ENCODE data around the gene C10orf90. TPM values are rescaled to one million over a fixed set of nuclear protein-coding genes. Genes with fewer than 3 reads are reported as not detected.

Gene C10orf90
- total and polyA plus RNA-seq, 2 experiments from 2014 or later = 0.20 TPM; not detected in 1

DNA sequence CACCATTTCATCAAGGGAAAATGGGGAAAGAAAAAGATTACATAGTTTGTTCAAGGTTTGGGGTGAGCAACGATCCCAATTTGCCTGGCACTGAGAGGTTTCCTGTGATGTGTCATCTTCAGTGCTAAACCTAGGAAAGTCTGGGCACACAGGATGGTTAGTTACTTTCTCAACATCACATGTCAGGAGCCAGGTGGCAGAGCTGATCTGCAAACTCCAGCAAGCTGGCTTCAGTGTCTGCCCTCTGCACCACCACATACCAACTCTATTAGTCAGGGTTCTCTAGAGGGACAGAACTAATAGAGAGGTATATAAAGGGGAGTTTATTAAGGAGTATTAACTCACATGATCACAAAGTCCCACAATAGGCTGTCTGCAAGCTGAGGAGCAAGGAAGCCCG, 293.5 kb downstream of the C10orf90 start:
- Histone ChIP-seq H4K20me1 (ENCODE audit: insufficient read depth, poor library complexity, severe bottlenecking) (no peaks in the 10 kb centered on the region), H2AFZ (no peak overlapping the region), H3K4me1 (ENCODE audit: insufficient read depth) (no peaks in the 10 kb centered on the region), H3K36me3 (replicated peaks; ENCODE audit: insufficient read depth, low read depth) (no peaks in the 10 kb centered on the region), H3K27ac (no peak overlapping the region), H3K79me2 (peaks cover 3% of the 10 kb centered on the region), H3K4me2 (no peak overlapping the region), H3K27me3 (no peaks in the 10 kb centered on the region), H3K9me2 (replicated peaks; ENCODE audit: insufficient read depth) (no peaks in the 10 kb centered on the region), H3K9me3 (ENCODE audit: low read depth) (no peaks in the 10 kb centered on the region), H3K4me3 (no peak overlapping the region)
- TF ChIP-seq, protein P1, sequence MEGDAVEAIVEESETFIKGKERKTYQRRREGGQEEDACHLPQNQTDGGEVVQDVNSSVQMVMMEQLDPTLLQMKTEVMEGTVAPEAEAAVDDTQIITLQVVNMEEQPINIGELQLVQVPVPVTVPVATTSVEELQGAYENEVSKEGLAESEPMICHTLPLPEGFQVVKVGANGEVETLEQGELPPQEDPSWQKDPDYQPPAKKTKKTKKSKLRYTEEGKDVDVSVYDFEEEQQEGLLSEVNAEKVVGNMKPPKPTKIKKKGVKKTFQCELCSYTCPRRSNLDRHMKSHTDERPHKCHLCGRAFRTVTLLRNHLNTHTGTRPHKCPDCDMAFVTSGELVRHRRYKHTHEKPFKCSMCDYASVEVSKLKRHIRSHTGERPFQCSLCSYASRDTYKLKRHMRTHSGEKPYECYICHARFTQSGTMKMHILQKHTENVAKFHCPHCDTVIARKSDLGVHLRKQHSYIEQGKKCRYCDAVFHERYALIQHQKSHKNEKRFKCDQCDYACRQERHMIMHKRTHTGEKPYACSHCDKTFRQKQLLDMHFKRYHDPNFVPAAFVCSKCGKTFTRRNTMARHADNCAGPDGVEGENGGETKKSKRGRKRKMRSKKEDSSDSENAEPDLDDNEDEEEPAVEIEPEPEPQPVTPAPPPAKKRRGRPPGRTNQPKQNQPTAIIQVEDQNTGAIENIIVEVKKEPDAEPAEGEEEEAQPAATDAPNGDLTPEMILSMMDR (IDR thresholded peaks at IDR 0.05; ENCODE audit: poor library complexity) = no peak
- TF ChIP-seq EZH2 (IDR thresholded peaks at IDR 0.05; ENCODE audit: borderline replicate concordance) (no peak), EZH2phosphoT487 (IDR thresholded peaks at IDR 0.05; ENCODE audit: low read depth, severe bottlenecking, unreplicated experiment) (no peak)
- no peak for DNase-seq (ENCODE audit: low spot score)
- 89% methylated on average over 2 of the region's 2 CpGs for WGBS (ENCODE audit: low lambda C conversion rate, missing lambda C conversion rate)

DNA sequence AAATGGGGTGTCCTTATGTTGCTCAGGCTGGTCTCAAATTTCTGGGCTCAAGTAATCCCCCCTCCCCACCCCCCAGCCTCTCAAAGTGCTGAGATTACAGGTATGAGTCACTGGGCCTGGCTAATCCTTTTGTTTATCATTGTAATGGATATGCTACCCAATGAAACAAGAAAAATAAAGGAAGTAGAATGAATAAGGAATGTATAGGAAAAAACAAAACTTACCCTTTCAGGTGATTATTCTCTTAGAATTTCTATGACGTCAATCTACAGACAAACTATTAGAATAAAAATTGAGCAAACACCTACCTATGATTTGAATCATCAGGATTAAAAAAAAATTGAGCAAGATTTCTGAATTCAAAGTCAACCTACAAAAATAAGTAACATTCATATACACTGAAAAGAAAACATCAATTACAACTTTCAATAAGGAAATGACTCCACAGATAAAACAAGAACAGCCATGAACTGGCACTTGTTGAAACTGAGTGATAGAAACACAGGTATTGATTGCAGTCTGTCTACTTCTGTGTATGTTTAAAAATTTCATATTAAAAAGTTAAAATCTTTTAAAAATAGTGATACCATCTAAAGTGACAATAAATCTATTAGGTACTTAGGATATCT, 294.5 kb downstream of the C10orf90 start:
- Histone ChIP-seq H3K27ac (no peak overlapping the region), H3K27me3 (no peaks in the 10 kb centered on the region), H3K9me3 (ENCODE audit: low read depth) (no peaks in the 10 kb centered on the region), H2AFZ (no peak overlapping the region), H3K9me2 (replicated peaks; ENCODE audit: insufficient read depth) (no peaks in the 10 kb centered on the region), H3K79me2 (peaks cover 3% of the 10 kb centered on the region), H3K4me1 (ENCODE audit: insufficient read depth) (no peaks in the 10 kb centered on the region), H3K4me3 (no peak overlapping the region), H3K36me3 (replicated peaks; ENCODE audit: insufficient read depth, low read depth) (no peaks in the 10 kb centered on the region), H4K20me1 (ENCODE audit: insufficient read depth, poor library complexity, severe bottlenecking) (no peaks in the 10 kb centered on the region), H3K4me2 (no peak overlapping the region)
- WGBS (ENCODE audit: low lambda C conversion rate, missing lambda C conversion rate) = 91% methylated on average over 1 of the region's 1 CpG
- DNase-seq (ENCODE audit: low spot score) = no peak
- TF ChIP-seq, protein P1 (IDR thresholded peaks at IDR 0.05; ENCODE audit: poor library complexity) = no peak
- TF ChIP-seq EZH2phosphoT487 (IDR thresholded peaks at IDR 0.05; ENCODE audit: low read depth, severe bottlenecking, unreplicated experiment) = no peak

DNA sequence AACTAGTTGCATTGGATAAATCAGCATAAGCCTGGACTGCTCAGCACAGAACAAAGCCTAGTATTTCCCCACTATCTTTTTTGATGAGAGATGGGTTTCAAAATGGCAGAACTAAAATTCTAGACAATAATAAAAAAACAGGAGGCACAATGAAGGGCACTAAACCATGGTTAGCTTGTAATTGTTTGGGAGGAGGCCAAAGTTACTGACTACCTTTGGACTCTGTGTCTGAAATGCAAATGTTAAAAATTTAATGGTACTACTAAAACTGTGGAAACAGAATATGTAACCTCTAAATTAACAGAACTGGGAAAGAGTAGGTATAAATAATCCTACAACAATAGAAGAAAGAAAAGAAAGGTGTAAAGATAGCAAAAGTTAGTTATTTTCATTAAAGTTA, 295.2 kb downstream of the C10orf90 start:
- H3K4me1 ChIP-seq (ENCODE audit: insufficient read depth) = no peaks in the 10 kb centered on the region
- no peak overlapping the region for H2AFZ ChIP-seq
- TF ChIP-seq EZH2phosphoT487 (IDR thresholded peaks at IDR 0.05; ENCODE audit: low read depth, severe bottlenecking, unreplicated experiment) = no peak
- TF ChIP-seq, protein P1 (IDR thresholded peaks at IDR 0.05; ENCODE audit: poor library complexity) = no peak
- no peak for TF ChIP-seq EZH2 (IDR thresholded peaks at IDR 0.05; ENCODE audit: borderline replicate concordance)
- H3K79me2 ChIP-seq = peaks cover 3% of the 10 kb centered on the region
- no peak overlapping the region for H3K4me3 ChIP-seq
- H3K36me3 ChIP-seq (replicated peaks; ENCODE audit: insufficient read depth, low read depth) = no peaks in the 10 kb centered on the region
- H3K27ac ChIP-seq = no peak overlapping the region
- H3K27me3 ChIP-seq = no peaks in the 10 kb centered on the region
- no peaks in the 10 kb centered on the region for H4K20me1 ChIP-seq (ENCODE audit: insufficient read depth, poor library complexity, severe bottlenecking)
- no peaks in the 10 kb centered on the region for H3K9me2 ChIP-seq (replicated peaks; ENCODE audit: insufficient read depth)
- H3K4me2 ChIP-seq = no peak overlapping the region
- no peak for DNase-seq (ENCODE audit: low spot score)
- no peaks in the 10 kb centered on the region for H3K9me3 ChIP-seq (ENCODE audit: low read depth)

Other genes with a start within 250 kb of the C10orf90 start
- 51.5 and 55.5 TPM in 2 replicates for gene DOCK1, start 234.7 kb upstream of the C10orf90 start, total RNA-seq
- gene DOCK1, start 234.7 kb upstream of the C10orf90 start, polyA plus RNA-seq = 16.0 and 17.6 TPM in 2 replicates

Data from hepatocyte (in vitro differentiated cells).